LNCAP (cell line): ENCODE measurements around the gene MTX2.

Experiments used
- TF ChIP-seq, protein P1 (sequence below): fragments of 450-650 bp; IDR thresholded peaks from 2 replicates; pipeline ENCODE4 v1.5.1; 2017; ENCODE audit warnings: mild to moderate bottlenecking

The MTX2 gene

DNA sequence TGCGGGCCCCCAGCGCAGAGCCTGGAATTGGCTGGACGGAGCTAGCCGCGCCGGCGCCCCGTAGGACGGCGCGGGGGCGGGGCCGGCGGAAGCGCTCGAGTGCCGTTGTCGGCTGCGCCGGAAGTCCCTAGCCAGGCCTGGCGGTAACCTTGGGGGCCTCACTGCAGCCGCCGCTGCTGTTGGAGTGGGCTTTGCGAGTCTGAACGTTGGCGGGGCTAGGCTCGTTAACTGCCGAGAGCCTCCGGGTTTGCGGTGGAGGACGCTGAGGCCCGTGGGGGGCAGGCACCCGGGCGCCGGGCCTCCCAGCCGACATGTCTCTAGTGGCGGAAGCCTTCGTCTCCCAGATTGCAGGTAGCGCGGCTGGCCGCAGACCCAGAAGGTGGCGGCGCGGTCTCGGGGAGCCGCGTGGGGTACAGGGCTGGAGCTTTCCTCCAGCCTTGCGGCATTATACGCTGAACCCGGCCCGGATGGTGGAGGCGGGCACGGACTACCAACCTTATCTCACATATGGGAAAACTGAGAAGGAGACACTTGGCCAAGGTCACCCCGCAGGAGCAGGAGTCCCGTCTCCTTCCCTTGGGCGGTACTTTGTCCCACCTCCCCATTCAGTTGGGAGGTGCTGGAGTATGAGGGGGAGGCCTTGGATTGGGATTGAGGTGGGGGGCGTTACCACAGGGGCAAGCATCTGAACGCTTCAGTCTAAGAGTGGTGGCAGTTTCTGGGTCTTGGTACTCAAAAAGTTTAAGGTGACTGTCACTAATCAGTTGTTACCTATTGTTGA lies at the start of gene MTX2:
Gene MTX2, plus strand, starts transcription at position 124 of the 781 bp plus-strand sequence. Its CDS starts 188 bp downstream, at position 312.
- TF ChIP-seq, protein P1, sequence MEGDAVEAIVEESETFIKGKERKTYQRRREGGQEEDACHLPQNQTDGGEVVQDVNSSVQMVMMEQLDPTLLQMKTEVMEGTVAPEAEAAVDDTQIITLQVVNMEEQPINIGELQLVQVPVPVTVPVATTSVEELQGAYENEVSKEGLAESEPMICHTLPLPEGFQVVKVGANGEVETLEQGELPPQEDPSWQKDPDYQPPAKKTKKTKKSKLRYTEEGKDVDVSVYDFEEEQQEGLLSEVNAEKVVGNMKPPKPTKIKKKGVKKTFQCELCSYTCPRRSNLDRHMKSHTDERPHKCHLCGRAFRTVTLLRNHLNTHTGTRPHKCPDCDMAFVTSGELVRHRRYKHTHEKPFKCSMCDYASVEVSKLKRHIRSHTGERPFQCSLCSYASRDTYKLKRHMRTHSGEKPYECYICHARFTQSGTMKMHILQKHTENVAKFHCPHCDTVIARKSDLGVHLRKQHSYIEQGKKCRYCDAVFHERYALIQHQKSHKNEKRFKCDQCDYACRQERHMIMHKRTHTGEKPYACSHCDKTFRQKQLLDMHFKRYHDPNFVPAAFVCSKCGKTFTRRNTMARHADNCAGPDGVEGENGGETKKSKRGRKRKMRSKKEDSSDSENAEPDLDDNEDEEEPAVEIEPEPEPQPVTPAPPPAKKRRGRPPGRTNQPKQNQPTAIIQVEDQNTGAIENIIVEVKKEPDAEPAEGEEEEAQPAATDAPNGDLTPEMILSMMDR = 0 out of 2 replicates have a peak, but pooled peaks have one; percentile 13

- TF ChIP-seq, protein P1 = no peak
Observed at GRCh38 chr2:176227874-176228273, 41.4 kb upstream of the MTX2 start.

GRCh38 chr2:176234156-176234555 lies 35.1 kb upstream of the MTX2 start:
- TF ChIP-seq, protein P1 = no peak

GRCh38 chr2:176234940-176235339 lies 34.3 kb upstream of the MTX2 start:
- TF ChIP-seq, protein P1 = no peak

- TF ChIP-seq, protein P1 = no peak
Observed at GRCh38 chr2:176237456-176237855, 31.8 kb upstream of the MTX2 start.

DNA sequence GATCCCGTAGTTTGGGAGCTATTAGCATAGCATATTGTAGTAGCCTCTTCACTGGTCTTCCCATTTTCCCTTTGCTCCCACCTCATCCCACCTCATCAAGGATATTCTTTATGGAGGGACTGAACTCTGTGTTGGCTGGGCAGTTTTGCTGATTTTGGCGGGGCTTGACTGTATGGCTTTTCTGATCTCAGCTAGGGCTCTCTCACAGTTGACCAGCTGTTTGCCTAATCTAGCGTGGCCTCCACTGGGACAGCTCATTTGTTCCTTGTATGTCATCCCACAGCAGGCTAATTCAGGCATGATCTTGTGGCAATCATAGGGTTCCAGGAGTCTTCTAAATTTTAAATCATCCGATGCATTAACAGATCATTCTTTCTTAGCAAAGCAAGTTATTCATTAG lies 30.2 kb upstream of the MTX2 start:
- TF ChIP-seq, protein P1 = no peak

DNA sequence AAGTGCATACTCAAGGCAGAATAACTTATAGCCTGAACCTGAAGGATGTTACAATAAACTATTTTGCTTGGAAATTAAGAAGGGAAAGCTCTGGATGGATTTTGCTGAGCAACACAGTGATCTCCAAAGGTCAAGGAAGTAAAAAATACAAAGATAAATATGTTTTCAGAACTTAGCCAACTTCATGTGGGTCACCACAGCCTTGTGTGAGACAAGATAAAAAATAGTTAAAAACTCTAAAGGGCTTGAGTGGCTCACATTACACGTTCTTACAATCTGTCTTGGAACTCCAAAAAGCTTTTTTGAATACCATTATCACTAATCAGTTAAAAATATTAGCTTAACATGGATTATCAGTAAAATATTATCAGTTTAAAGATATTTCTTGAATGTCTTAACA lies 28.9 kb upstream of the MTX2 start:
- TF ChIP-seq, protein P1 = no peak
